Ovary (tissue), 9 donors: ENCODE data around the gene CLIC4. TPM values are rescaled to one million over a fixed set of nuclear protein-coding genes. Genes with fewer than 3 reads are reported as not detected.
A peak's percentile ranks its signal among the peaks of the same experiment; 100 is the strongest.

Experiments
- DNase-seq, 5 donors: peaks; one replicate each; pipeline ENCODE4 v3.0.0-alpha.2; 2019 to 2020
- H3K27ac ChIP-seq, 2 donors: fragments of 200-600 bp; one replicate each; pipeline versions ENCODE4 v1.5.1 to v1.8.0; 2019 to 2022
- H3K27me3 ChIP-seq: fragments of 200-600 bp; one replicate; pipeline ENCODE4 v1.8.0; 2022
- H3K36me3 ChIP-seq: fragments of 200-600 bp; sonication (generic); one replicate; pipeline ENCODE4 v1.5.1; 2019
- H3K4me1 ChIP-seq: one replicate; pipeline ENCODE4 v1.8.1; 2013; ENCODE audit warnings: mild to moderate bottlenecking, moderate library complexity; ENCODE audit not compliant: insufficient read depth
- H3K4me3 ChIP-seq: fragments of 200-600 bp; sonication (generic); one replicate; pipeline ENCODE4 v1.5.1; 2017
- H3K9me3 ChIP-seq, 2 donors: fragments of 200-600 bp in 1 of 2; sonication (generic) in 1 of 2; one replicate each; pipeline versions ENCODE4 v1.5.1 to v1.8.1; 2013 to 2019; ENCODE audit warnings: mild to moderate bottlenecking in 1 of 2, moderate library complexity in 1 of 2
- CTCF ChIP-seq, 3 donors: fragments of 450-650 bp in 2 of 3; fragments of 200-600 bp in 1 of 3; IDR thresholded peaks; one replicate each; pipeline versions ENCODE4 v1.5.1 to v1.8.0; 2016 to 2022; ENCODE audit warnings: antibody characterized with exemption in 3 of 3, mild to moderate bottlenecking in 1 of 3
- EP300 ChIP-seq: sonication (generic); formaldehyde crosslinking; IDR thresholded peaks from one replicate; pipeline ENCODE4 v1.6.1; 2017; ENCODE audit warnings: antibody characterized with exemption
- POLR2A ChIP-seq: fragments of 450-650 bp; IDR thresholded peaks from one replicate; pipeline ENCODE4 v1.6.1; 2017; ENCODE audit warnings: antibody characterized with exemption, mild to moderate bottlenecking, moderate library complexity
- WGBS, 3 donors: extraction: QIAGEN DNeasy Blood & Tissue Kit in 1 of 3; methylation state at CpG; one replicate each; pipeline versions ENCODE4 v1.1.5 to v1.1.7; 2013 to 2017; 5-methylcytosine and 5-hydroxymethylcytosine counted together
- intact Hi-C, 4 donors: fragments of 100-400 bp; cut with DNase I; formaldehyde crosslinking; loops; one replicate each; pipeline versions ENCODE4 v1.11.0 to v1.15.1; 2022 to 2023
- polyA plus RNA-seq, 2 donors: library from polyadenylated mRNA; stranded (reverse); fragments of 200-250 nt in 1 of 2; fragments of 350-450 nt in 1 of 2; fragmentation: Illumina TruSeq in 1 of 2; extraction: RNeasy Lipid Tissue Mini Kit (QIAGEN cat#74804) in 1 of 2; gene quantifications; one replicate each; pipeline ENCODE4 v1.2.3, GENCODE V29; 2013 to 2014
- total RNA-seq, 7 donors: library from RNA; depleted of rRNA in 2 of 7; stranded (reverse); fragments of >200 nt in 2 of 7; fragmentation: NEBNext Ultra II Directional in 3 of 7; extraction: Animal tissue kit (Norgen Biotek cat#: 25700) in 3 of 7; gene quantifications; one replicate each; pipeline versions ENCODE4 v1.1.0 to v1.2.4, GENCODE V29; 2016 to 2023
- donor health status: DM: no; HTN: no; CAD: no; lungs with moderate emphysema.
- donor health status: DM: no; HTN: no; CAD: no.
- donor health status: Bipolar disorder and iron deficiency.
- donor health status: DM: yes; HTN: yes; CAD: no.
- donor health status: DM: no; HTN: no; CAD: no.
- donor health status: DM: yes; HTN: yes; CAD: no.

CLIC4 gene
- total and polyA plus RNA-seq, 9 donors, result 53.6 to 209 (median 125) TPM

DNA sequence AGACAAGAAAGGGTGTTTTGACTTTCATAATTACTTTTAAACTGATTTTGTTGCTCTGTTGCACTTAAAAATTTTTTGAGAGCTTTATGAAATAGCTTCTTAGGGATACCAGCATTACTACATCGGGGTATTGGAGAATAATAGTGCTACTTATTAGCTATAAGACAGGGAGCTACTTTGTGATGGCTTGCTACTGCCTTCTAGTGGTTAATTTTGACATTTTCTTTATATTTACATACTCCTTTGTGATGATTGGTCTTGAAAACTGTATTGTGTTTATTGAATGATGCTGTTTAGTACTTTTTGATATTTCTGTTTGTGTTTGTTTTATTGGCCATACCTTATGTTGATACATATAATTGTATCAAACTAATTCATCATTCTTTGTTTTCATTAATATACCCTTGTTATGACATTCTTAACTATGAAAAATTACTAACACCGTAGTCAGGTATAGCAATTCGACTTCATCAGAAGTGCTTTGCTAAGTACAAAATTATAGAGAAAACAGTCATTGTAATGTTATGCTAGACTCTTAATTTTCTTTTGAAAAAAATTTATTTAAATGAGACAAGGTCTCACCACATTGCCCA, 85.5 kb downstream of the CLIC4 start:
- no peaks in the 10 kb centered on the region for H3K9me3 ChIP-seq
- H3K4me3 ChIP-seq, result no peak overlapping the region
- TF ChIP-seq POLR2A, result no peak
- TF ChIP-seq EP300, result no peak
- TF ChIP-seq CTCF (IDR thresholded peaks at IDR 0.05), result peak; percentile 57 to 81 (median 68)
- no peaks in the 10 kb centered on the region for H3K36me3 ChIP-seq
- no peaks in the 10 kb centered on the region for H3K27me3 ChIP-seq
- no peak overlapping the region for H3K27ac ChIP-seq
- DNase-seq, result no peak
- H3K4me1 ChIP-seq, result peaks cover 3% of the 10 kb centered on the region
- intact Hi-C loops, result loop anchor here in 1 of 4 donors (2.0 kb wide), 1 partner anchor 142 kb away; no protein-coding TSS in a partner anchor
- WGBS, 3 donors, result 51 to 53% (median 53%) methylated on average over 3 of the region's 3 CpGs

GRCh38 chr1:24841593-24841992, 96.3 kb downstream of the CLIC4 start:
- DNase-seq, result no peak
- Histone ChIP-seq H3K9me3 (no peaks in the 10 kb centered on the region), H3K27me3 (no peaks in the 10 kb centered on the region), H3K4me1 (no peaks in the 10 kb centered on the region), H3K36me3 (no peaks in the 10 kb centered on the region), H3K27ac (no peak overlapping the region), H3K4me3 (no peak overlapping the region)
- TF ChIP-seq POLR2A, result no peak
- no peak for TF ChIP-seq CTCF (IDR thresholded peaks at IDR 0.05)
- TF ChIP-seq EP300, result no peak
- WGBS, 3 donors, result 91 to 94% (median 94%) methylated on average over 3 of the region's 3 CpGs
- intact Hi-C loops, result no loop called here

DNA sequence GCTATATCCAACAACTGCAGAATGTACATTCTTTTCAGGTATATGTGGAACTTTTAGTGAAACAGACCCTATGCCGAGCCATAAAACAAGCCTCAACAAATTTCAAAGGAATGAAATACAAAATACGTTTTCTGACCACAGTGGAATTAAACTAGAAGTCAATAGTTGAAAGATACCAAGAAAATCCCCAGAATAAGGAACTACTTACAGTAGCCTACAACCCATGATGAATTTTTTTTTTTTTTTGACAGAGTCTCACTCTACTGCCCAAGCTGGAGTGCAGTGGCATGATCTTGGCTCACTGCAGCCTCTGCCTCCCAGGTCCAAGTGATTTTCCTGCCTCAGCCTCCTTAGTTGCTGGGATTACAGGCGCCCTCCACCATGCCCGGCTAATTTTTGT, 101.4 kb downstream of the CLIC4 start:
- WGBS, 3 donors, result 92 to 94% (median 94%) methylated on average over 4 of the region's 4 CpGs
- Histone ChIP-seq H3K4me3 (no peak overlapping the region), H3K36me3 (no peaks in the 10 kb centered on the region), H3K27ac (no peak overlapping the region), H3K27me3 (no peaks in the 10 kb centered on the region), H3K4me1 (peaks cover 2% of the 10 kb centered on the region), H3K9me3 (no peaks in the 10 kb centered on the region)
- TF ChIP-seq EP300 (no peak), CTCF (IDR thresholded peaks at IDR 0.05) (no peak), POLR2A (no peak)
- DNase-seq, result no peak
- intact Hi-C loops, result loop anchor here in 1 of 4 donors (5.0 kb wide), 1 partner anchor 356 kb away; no protein-coding TSS in a partner anchor

GRCh38 chr1:24847995-24848881, 103.0 kb downstream of the CLIC4 start:
- peak; percentile 81 to 88 (median 85) for DNase-seq
- H3K4me3 ChIP-seq, result peak overlapping the region; percentile 52
- no peaks in the 10 kb centered on the region for H3K36me3 ChIP-seq
- no peaks in the 10 kb centered on the region for H3K27me3 ChIP-seq
- H3K27ac ChIP-seq, result no peak overlapping the region
- intact Hi-C loops, result loop anchor here in 1 of 4 donors (5.0 kb wide), 1 partner anchor 354 kb away; no protein-coding TSS in a partner anchor
- peaks cover 2% of the 10 kb centered on the region for H3K4me1 ChIP-seq
- H3K9me3 ChIP-seq, result no peaks in the 10 kb centered on the region
- WGBS, 3 donors, result 1 to 2% (median 1%) methylated on average over 42 to 89 of the region's 89 CpGs
- TF ChIP-seq POLR2A (no peak), CTCF (IDR thresholded peaks at IDR 0.05) (peak; percentile 78 to 93 (median 88))
